Epithelial cell of esophagus (primary cell): ENCODE measurements around the gene SHQ1.

ENCODE experiments used
- DNase-seq: peaks from one replicate; pipeline ENCODE4 v3.0.0; 2010; ENCODE audit warnings: low read depth
- H3K4me3 ChIP-seq: 2 replicates; pipeline ENCODE4 v1.5.1; 2011; ENCODE audit warnings: mild to moderate bottlenecking, low read length, control low read depth
- TF ChIP-seq, protein P1 (sequence below): IDR thresholded peaks from 2 replicates; pipeline ENCODE4 v1.5.1; 2011; ENCODE audit warnings: low read depth, mild to moderate bottlenecking, low read length, control low read depth, inconsistent platforms; ENCODE audit not compliant: insufficient read depth; ENCODE audit errors: missing control alignments

The SHQ1 gene

DNA sequence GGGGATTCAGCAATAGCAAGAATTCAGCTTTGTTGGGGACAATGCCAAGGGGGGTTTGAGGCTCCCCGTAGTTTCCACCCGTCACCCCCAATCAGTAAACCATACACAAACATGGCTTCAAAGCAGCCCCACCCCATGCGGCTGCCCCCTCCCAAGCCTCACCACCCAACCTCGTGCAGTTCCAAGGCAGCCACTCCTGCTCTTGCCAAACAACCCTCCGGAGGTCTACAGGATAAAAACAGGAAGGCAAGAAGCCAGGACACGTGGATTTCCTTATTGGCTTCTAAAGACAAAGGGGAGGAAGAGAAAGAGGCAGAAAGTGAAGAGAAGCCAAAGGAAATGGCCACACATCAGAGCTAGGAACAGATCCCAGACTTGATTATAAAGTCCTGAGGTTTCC lies 121.1 kb downstream of the SHQ1 start:
- no peak overlapping the region for H3K4me3 ChIP-seq

DNA sequence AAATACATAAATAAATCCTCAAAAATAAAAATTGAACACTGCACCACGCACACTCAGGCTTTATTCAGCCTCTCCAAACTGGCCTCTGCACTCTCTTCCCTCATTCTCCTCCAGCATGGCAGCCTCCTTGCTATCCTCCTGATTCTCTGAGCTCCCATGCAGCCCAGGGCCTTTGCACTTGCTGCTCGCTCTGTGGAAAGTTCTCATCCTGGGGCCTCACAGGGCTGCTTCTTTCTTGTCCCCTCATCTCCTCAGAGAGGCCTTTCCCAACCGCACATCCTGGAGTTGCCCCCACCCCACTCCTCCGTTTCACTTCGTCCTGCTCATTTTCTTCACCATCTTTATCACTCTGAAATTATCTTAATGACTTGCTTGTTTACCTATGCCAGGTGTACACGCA lies 123.0 kb downstream of the SHQ1 start:
- TF ChIP-seq, protein P1, sequence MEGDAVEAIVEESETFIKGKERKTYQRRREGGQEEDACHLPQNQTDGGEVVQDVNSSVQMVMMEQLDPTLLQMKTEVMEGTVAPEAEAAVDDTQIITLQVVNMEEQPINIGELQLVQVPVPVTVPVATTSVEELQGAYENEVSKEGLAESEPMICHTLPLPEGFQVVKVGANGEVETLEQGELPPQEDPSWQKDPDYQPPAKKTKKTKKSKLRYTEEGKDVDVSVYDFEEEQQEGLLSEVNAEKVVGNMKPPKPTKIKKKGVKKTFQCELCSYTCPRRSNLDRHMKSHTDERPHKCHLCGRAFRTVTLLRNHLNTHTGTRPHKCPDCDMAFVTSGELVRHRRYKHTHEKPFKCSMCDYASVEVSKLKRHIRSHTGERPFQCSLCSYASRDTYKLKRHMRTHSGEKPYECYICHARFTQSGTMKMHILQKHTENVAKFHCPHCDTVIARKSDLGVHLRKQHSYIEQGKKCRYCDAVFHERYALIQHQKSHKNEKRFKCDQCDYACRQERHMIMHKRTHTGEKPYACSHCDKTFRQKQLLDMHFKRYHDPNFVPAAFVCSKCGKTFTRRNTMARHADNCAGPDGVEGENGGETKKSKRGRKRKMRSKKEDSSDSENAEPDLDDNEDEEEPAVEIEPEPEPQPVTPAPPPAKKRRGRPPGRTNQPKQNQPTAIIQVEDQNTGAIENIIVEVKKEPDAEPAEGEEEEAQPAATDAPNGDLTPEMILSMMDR: no peak
- DNase-seq: no peak
- H3K4me3 ChIP-seq: no peak overlapping the region

More for the DNA sequence above, 121.1 kb downstream of the SHQ1 start:
- TF ChIP-seq, protein P1: no peak
- DNase-seq: no peak

DNA sequence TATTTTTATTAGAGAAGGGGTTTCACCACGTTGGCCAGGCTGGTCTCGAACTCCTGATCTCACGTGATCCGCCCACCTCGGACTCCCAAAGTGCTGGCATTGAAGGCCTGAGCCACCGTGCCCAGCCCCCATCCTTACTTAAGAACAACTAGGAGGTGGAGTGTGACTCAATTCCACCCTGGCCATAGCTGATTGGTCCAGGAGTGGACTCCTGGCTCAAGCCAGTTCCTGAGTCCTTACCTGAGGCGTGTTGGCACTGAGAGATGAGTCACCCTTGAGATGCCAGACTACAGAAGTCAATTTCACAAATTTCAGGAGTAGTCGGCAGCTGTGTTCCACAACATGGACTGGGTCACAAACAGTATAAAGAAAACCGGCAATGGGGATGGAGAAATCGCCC lies 124.2 kb downstream of the SHQ1 start:
- peak; percentile 96 for DNase-seq
- H3K4me3 ChIP-seq: no peak overlapping the region
- TF ChIP-seq, protein P1: no peak

DNA sequence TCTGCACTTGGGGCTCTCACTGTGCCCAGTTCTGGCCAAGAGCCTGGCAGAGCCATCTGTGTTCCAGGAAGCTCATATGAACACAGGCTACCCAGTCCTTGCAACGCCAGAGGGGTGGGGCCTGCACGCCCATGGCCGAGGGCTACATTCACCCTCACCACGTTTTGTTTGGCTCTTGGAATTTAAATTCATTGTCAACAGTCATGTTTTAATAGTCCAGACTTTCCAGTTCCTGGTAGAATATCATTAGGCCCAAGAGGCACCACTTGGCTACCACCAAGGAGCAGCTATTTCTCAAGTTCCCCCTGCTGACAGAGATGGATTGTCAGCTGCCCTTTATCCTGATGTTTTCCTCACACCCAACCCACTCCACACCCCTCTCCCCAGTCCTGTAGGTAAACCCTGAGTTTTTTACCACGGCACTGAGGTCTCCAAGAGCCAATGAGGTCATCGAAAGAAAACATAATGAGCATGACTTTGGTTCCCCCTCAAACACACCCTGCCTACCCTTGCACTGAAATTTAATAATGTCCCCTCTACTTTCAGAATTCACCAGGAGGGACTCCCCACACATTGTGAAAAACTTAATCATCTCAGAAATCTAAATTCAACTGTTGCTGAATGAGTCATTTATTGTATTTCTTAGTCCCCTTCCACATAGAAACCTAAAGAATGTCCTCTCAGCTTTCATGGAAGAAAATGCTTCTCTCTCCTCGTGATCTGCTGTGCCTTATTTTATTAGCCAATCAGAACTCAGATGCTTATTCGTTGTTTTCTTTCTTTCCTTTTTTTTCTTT lies 125.1 kb downstream of the SHQ1 start:
- H3K4me3 ChIP-seq: no peak overlapping the region
- TF ChIP-seq, protein P1: no peak
- DNase-seq: peak; percentile 75

DNA sequence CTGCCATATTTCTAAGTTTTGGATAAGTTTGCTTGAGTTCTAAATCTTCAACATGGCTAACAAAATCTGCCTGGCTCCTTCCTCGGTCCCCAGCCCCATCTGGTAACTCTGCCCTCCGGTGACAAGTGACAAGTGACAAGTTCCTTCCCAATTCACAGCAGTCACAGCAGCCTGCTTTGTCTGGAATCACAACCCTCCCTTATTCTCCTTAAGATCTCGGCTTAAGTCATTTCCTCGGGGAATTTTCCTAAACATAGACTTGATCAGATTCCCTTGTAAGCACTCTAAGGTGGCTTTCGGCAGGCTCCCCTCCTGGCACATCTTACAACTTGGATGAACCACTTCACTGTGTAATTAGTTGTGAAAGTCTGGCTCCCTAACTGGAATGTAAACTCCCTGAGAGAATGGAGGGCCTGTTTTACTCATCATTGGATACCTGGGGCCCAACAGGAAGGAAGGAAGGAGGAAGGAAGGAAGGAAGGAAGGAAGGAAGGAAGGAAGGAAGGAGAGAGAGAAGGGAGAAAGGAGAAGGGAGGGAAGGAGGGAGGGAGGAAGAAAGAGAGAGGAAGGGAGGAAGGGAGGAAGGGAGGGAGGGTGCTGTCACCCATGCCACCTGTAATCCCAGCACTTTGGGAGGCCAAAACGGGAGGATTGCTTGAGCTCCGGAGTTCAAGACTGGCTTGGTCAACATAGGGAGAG lies 126.4 kb downstream of the SHQ1 start:
- no peak overlapping the region for H3K4me3 ChIP-seq
- no peak for DNase-seq
- TF ChIP-seq, protein P1: no peak

DNA sequence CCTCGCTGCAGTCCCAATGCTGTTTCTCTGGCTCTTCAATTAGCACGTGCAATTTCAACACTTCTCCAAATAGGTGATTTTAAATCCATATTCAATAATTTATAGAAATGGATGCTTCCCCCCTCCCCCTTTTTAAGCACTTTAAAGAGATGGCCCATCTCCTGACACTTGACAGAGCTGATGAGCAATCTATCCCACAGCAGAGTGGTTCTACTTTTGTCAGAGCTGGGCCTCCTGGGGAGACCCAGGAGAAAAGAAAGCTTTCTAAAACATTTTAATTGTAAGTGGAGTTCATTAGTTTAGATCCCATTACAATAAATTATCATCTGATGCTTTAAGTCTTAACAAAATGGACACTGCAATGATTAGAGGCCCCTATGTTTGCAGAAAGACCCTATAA lies 127.7 kb downstream of the SHQ1 start:
- TF ChIP-seq, protein P1: no peak
- DNase-seq: no peak

More for the DNA sequence above, 127.7 kb downstream of the SHQ1 start:
- H3K4me3 ChIP-seq: no peak overlapping the region
